ENCODE data around the gene MIB2.

MIB2 gene

GRCh38 chr1:1616045-1616790 is 918 bp downstream of the MIB2 start:
- DNase-seq: no peak

- no peak for DNase-seq
These were observed 1.5 kb downstream of the MIB2 start for GRCh38 chr1:1616838-1617237.

GRCh38 chr1:1617516-1617915 is 2.2 kb downstream of the MIB2 start:
- no peak for DNase-seq

- no peak for DNase-seq
These were observed 2.6 kb downstream of the MIB2 start for GRCh38 chr1:1617925-1618324.

GRCh38 chr1:1618396-1619068 is 3.2 kb downstream of the MIB2 start:
- no peak for DNase-seq

- no peak for DNase-seq
These were observed 4.6 kb downstream of the MIB2 start for GRCh38 chr1:1619917-1620361.

- no peak for DNase-seq
These were observed 5.3 kb downstream of the MIB2 start for GRCh38 chr1:1620433-1621139.

- DNase-seq: no peak
These were observed 6.1 kb downstream of the MIB2 start for GRCh38 chr1:1621173-1622009.

- DNase-seq: no peak
These were observed 6.9 kb downstream of the MIB2 start for GRCh38 chr1:1622010-1622787.

- no peak for DNase-seq
These were observed 7.4 kb downstream of the MIB2 start for GRCh38 chr1:1622788-1623094.

- DNase-seq: no peak
These were observed 7.9 kb downstream of the MIB2 start for GRCh38 chr1:1623181-1623630.

GRCh38 chr1:1623631-1624442 is 8.5 kb downstream of the MIB2 start:
- DNase-seq: no peak

- no peak for DNase-seq
These were observed 9.4 kb downstream of the MIB2 start for GRCh38 chr1:1624443-1625403.

GRCh38 chr1:1625404-1625775 is 10.1 kb downstream of the MIB2 start:
- DNase-seq: no peak

- no peak for DNase-seq
These were observed 10.5 kb downstream of the MIB2 start for GRCh38 chr1:1625824-1626206.

- no peak for DNase-seq
These were observed 11.2 kb downstream of the MIB2 start for GRCh38 chr1:1626207-1627141.

- no peak for DNase-seq
These were observed 12.0 kb downstream of the MIB2 start for GRCh38 chr1:1627261-1627828.

Data from NCI-H748 treated with DMSO at 0.1 percent for 48 hours (cell line).